GM23338 (cell line): ENCODE measurements around the gene ARHGAP30. TPM values are rescaled to one million over a fixed set of nuclear protein-coding genes. Genes with fewer than 3 reads are reported as not detected.

ENCODE experiments used
- ATAC-seq: fragments of 200-7000 bp; cut with Tn5 transposase; 3 replicates; pipeline ENCODE4 v1.9.1; 2020
- DNase-seq: peaks from one replicate; pipeline ENCODE4 v3.0.0-alpha.2; 2015; ENCODE audit warnings: low spot score
- H2AFZ ChIP-seq: fragments of 200-600 bp; sonication (generic); 2 replicates; pipeline ENCODE4 v1.8.0; 2016; ENCODE audit warnings: antibody characterized with exemption, mild to moderate bottlenecking, moderate library complexity
- H3F3A ChIP-seq: fragments of 200-600 bp; sonication (generic); replicated peaks from 2 replicates; pipeline ENCODE4 v1.8.0; 2017; ENCODE audit warnings: antibody characterized with exemption, mixed run types, low read depth
- H3K27ac ChIP-seq: fragments of 200-600 bp; sonication (generic); 2 replicates; pipeline ENCODE4 v1.6.1; 2016; ENCODE audit warnings: low read depth
- H3K27me3 ChIP-seq: fragments of 200-600 bp; sonication (generic); 2 replicates; pipeline ENCODE4 v1.8.0; 2016; ENCODE audit warnings: mild to moderate bottlenecking, mixed run types, moderate library complexity; ENCODE audit not compliant: insufficient read depth
- H3K36me3 ChIP-seq: fragments of 200-600 bp; sonication (generic); 2 replicates; pipeline ENCODE4 v1.8.0; 2016; ENCODE audit warnings: mild to moderate bottlenecking; ENCODE audit not compliant: insufficient read depth
- H3K4me1 ChIP-seq: fragments of 200-600 bp; sonication (generic); 2 replicates; pipeline ENCODE4 v1.8.0; 2016; ENCODE audit warnings: mild to moderate bottlenecking, moderate library complexity; ENCODE audit not compliant: insufficient read depth
- H3K4me2 ChIP-seq: fragments of 200-600 bp; sonication (generic); 2 replicates; pipeline ENCODE4 v1.7.1; 2017; ENCODE audit warnings: mixed run types
- H3K4me3 ChIP-seq: fragments of 200-600 bp; sonication (generic); 2 replicates; pipeline ENCODE4 v1.6.1; 2016; ENCODE audit warnings: mixed run types
- H3K79me2 ChIP-seq: fragments of 200-600 bp; sonication (generic); replicated peaks from 2 replicates; pipeline ENCODE4 v1.8.0; 2017; ENCODE audit warnings: mild to moderate bottlenecking; ENCODE audit not compliant: insufficient read depth
- H3K9me2 ChIP-seq: fragments of 200-600 bp; sonication (generic); 2 replicates; pipeline ENCODE4 v1.8.0; 2017; ENCODE audit not compliant: insufficient read depth
- H4K20me1 ChIP-seq: fragments of 200-600 bp; sonication (generic); replicated peaks from 2 replicates; pipeline ENCODE4 v1.8.0; 2017; ENCODE audit warnings: mild to moderate bottlenecking; ENCODE audit not compliant: insufficient read depth
- H3K27ac Mint-ChIP-seq: 2 replicates; pipeline ENCODE4 v1.8.0; 2020; ENCODE audit warnings: inconsistent platforms, mild to moderate bottlenecking, moderate library complexity, mixed read lengths
- H3K27me3 Mint-ChIP-seq: 3 replicates; pipeline ENCODE4 v1.8.0; 2022; ENCODE audit warnings: low read depth, mild to moderate bottlenecking, moderate library complexity, mixed read lengths, inconsistent platforms; ENCODE audit not compliant: insufficient read depth, poor library complexity
- H3K36me3 Mint-ChIP-seq: 3 replicates; pipeline ENCODE4 v1.8.0; 2021; ENCODE audit warnings: low read depth, mild to moderate bottlenecking, inconsistent platforms, moderate library complexity, mixed read lengths
- H3K4me1 Mint-ChIP-seq: 3 replicates; pipeline ENCODE4 v1.8.0; 2020; ENCODE audit warnings: mild to moderate bottlenecking, inconsistent platforms, mixed read lengths
- H3K4me3 Mint-ChIP-seq: 3 replicates; pipeline ENCODE4 v1.8.0; 2021; ENCODE audit warnings: moderate library complexity, mild to moderate bottlenecking, inconsistent platforms, mixed read lengths
- H3K9me3 Mint-ChIP-seq: 3 replicates; pipeline ENCODE4 v1.8.0; 2020; ENCODE audit warnings: moderate library complexity, mild to moderate bottlenecking, inconsistent platforms, mixed read lengths
- CREB1 ChIP-seq: fragments of 250-450 bp; sonication (Bioruptor Pico); IDR thresholded peaks from 2 replicates; pipeline ENCODE4 v1.5.0; 2020; ENCODE audit warnings: low read depth, mild to moderate bottlenecking, moderate library complexity
- CTCF ChIP-seq, 2 experiments: fragments of 200-600 bp in 1 of 2; sonication (generic) in 1 of 2; conservative IDR thresholded peaks; 2 replicates each; pipeline versions ENCODE4 v1.5.1 to v1.6.1; 2016 to 2017; ENCODE audit warnings: antibody characterized with exemption in 2 of 2, low read depth in 2 of 2, mild to moderate bottlenecking in 2 of 2, moderate library complexity in 1 of 2
- EZH2 ChIP-seq: fragments of 200-600 bp; sonication (generic); IDR thresholded peaks from one replicate; pipeline ENCODE4 v1.8.0; 2017; ENCODE audit warnings: antibody characterized with exemption, mild to moderate bottlenecking, low read depth; ENCODE audit not compliant: unreplicated experiment
- EZH2phosphoT487 ChIP-seq: fragments of 200-600 bp; sonication (generic); IDR thresholded peaks from one replicate; pipeline ENCODE4 v1.8.1; 2018; ENCODE audit warnings: antibody characterized with exemption; ENCODE audit not compliant: unreplicated experiment
- JUNB ChIP-seq: IDR thresholded peaks from one replicate; pipeline ENCODE4 v1.6.1; 2016; ENCODE audit warnings: antibody characterized with exemption; ENCODE audit not compliant: unreplicated experiment
- NANOG ChIP-seq: IDR thresholded peaks from 2 replicates; pipeline ENCODE4 v1.6.1; 2016; ENCODE audit warnings: antibody characterized with exemption, borderline replicate concordance
- POLR2AphosphoS5 ChIP-seq: IDR thresholded peaks from 2 replicates; pipeline ENCODE4 v1.6.1; 2016; ENCODE audit warnings: antibody characterized with exemption, low read depth
- STAT1 ChIP-seq: IDR thresholded peaks from one replicate; pipeline ENCODE4 v1.6.1; 2016; ENCODE audit warnings: antibody characterized with exemption; ENCODE audit not compliant: unreplicated experiment
- ZNF331 ChIP-seq: fragments of 250-450 bp; sonication (Bioruptor Pico); IDR thresholded peaks from 2 replicates; pipeline ENCODE4 v1.5.0; 2020; ENCODE audit warnings: low read depth, mild to moderate bottlenecking, moderate library complexity
- polyA plus RNA-seq: library from polyadenylated mRNA; unstranded; fragments of >200 nt; fragmentation: Nextera tagmentation; extraction: Ambion mirVana; gene quantifications from 2 replicates; pipeline ENCODE4 v1.2.1, GENCODE V29; 2016
- total RNA-seq: library from RNA; depleted of rRNA; stranded (reverse); fragments of >200 nt; shearing (Covaris generic); gene quantifications from 2 replicates; pipeline ENCODE4 v1.2.3, GENCODE V29; 2014
- TF ChIP-seq, protein P1 (sequence below): IDR thresholded peaks from one replicate; pipeline ENCODE4 v1.6.1; 2018; ENCODE audit warnings: antibody characterized with exemption; ENCODE audit not compliant: unreplicated experiment

Gene ARHGAP30
- total and polyA plus RNA-seq, 2 experiments from 2014 or later = 0.45 TPM; not detected in 1

DNA sequence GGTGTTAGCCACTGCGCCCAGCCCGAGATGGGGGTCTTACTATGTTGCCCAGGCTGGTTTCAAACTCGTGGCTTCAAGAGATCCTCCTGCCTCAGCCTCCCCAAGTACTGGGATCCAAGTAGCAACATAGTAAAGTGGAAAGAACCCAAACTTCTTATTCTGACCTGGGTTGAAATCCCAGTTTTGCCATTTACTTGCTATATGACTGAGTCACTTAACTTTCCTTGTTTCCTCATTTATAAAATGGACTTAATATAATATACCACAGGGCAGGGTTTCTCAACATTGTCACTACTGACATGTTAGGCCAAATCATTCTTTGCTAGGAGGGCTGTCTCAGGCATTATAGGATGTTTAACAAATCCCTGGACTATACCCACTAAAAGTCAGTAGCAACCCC lies 41.4 kb upstream of the ARHGAP30 start:
- Histone ChIP-seq H3F3A (0 out of 2 replicates have a peak, but pooled peaks cover 8% of the 10 kb centered on the region), H3K79me2 (peaks cover 94% of the 10 kb centered on the region), H3K27ac (no peak overlapping the region), H3K36me3 (no peaks in the 10 kb centered on the region; the same call in 1 of the 2 replicates), H4K20me1 (peaks cover 45% of the 10 kb centered on the region), H3K27me3 (no peaks in the 10 kb centered on the region), H3K4me3 (no peak overlapping the region), H3K9me2 (no peaks in the 10 kb centered on the region), H3K4me1 (peaks cover under 1% of the 10 kb centered on the region; the same call in 1 of the 2 replicates), H2AFZ (no peak overlapping the region), H3K4me2 (no peak overlapping the region)
- no peak for ATAC-seq
- TF ChIP-seq CTCF (conservative IDR thresholded peaks at IDR 0.05; ENCODE audit: low read depth in 2 of 2) (no peak), EZH2 (no peak), NANOG (no peak)
- H3K4me3 Mint-ChIP-seq = no peak overlapping the region
- no peaks in the 10 kb centered on the region for H3K9me3 Mint-ChIP-seq
- no peak overlapping the region for H3K27ac Mint-ChIP-seq
- H3K27me3 Mint-ChIP-seq = no peaks in the 10 kb centered on the region
- H3K36me3 Mint-ChIP-seq = peaks cover 4% of the 10 kb centered on the region; the same call in 1 of the 3 replicates
- DNase-seq = no peak
- H3K4me1 Mint-ChIP-seq = no peaks in the 10 kb centered on the region; the same call in 2 of the 3 replicates

- Mint-ChIP-seq H3K27ac (no peak overlapping the region), H3K27me3 (no peaks in the 10 kb centered on the region), H3K4me1 (no peaks in the 10 kb centered on the region; the same call in 2 of the 3 replicates), H3K9me3 (no peaks in the 10 kb centered on the region; the same call in 2 of the 3 replicates), H3K4me3 (no peak overlapping the region), H3K36me3 (peaks cover 10% of the 10 kb centered on the region)
- Histone ChIP-seq H3K27me3 (no peaks in the 10 kb centered on the region), H3K36me3 (no peaks in the 10 kb centered on the region; the same call in 1 of the 2 replicates), H4K20me1 (peaks cover 28% of the 10 kb centered on the region), H3K4me3 (no peak overlapping the region), H3K4me2 (no peak overlapping the region), H2AFZ (no peak overlapping the region), H3K4me1 (no peaks in the 10 kb centered on the region), H3K9me2 (no peaks in the 10 kb centered on the region), H3K79me2 (peaks cover 66% of the 10 kb centered on the region), H3F3A (0 out of 2 replicates have a peak, but pooled peaks cover 3% of the 10 kb centered on the region), H3K27ac (no peak overlapping the region)
- no peak for ATAC-seq
- no peak for DNase-seq
- TF ChIP-seq STAT1 (no peak), CTCF (conservative IDR thresholded peaks at IDR 0.05; ENCODE audit: low read depth in 2 of 2) (no peak), ZNF331 (CRISPR knock-in tag) (no peak), EZH2phosphoT487 (no peak), NANOG (no peak), JUNB (no peak), EZH2 (no peak), CREB1 (CRISPR knock-in tag) (no peak), POLR2AphosphoS5 (no peak)
- TF ChIP-seq, protein P1, sequence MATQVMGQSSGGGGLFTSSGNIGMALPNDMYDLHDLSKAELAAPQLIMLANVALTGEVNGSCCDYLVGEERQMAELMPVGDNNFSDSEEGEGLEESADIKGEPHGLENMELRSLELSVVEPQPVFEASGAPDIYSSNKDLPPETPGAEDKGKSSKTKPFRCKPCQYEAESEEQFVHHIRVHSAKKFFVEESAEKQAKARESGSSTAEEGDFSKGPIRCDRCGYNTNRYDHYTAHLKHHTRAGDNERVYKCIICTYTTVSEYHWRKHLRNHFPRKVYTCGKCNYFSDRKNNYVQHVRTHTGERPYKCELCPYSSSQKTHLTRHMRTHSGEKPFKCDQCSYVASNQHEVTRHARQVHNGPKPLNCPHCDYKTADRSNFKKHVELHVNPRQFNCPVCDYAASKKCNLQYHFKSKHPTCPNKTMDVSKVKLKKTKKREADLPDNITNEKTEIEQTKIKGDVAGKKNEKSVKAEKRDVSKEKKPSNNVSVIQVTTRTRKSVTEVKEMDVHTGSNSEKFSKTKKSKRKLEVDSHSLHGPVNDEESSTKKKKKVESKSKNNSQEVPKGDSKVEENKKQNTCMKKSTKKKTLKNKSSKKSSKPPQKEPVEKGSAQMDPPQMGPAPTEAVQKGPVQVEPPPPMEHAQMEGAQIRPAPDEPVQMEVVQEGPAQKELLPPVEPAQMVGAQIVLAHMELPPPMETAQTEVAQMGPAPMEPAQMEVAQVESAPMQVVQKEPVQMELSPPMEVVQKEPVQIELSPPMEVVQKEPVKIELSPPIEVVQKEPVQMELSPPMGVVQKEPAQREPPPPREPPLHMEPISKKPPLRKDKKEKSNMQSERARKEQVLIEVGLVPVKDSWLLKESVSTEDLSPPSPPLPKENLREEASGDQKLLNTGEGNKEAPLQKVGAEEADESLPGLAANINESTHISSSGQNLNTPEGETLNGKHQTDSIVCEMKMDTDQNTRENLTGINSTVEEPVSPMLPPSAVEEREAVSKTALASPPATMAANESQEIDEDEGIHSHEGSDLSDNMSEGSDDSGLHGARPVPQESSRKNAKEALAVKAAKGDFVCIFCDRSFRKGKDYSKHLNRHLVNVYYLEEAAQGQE = no peak
These were observed 36.7 kb upstream of the ARHGAP30 start for GRCh38 chr1:161106431-161106830.
